AG10803 (cell line): ENCODE data around the gene B4GALT3.

Experiments
- DNase-seq: peaks from one replicate; pipeline ENCODE4 v3.0.0; 2010; ENCODE audit warnings: low read depth
- H3K4me3 ChIP-seq: 2 replicates; pipeline ENCODE4 v1.5.1; 2011; ENCODE audit warnings: mild to moderate bottlenecking, low read length, control low read depth
- TF ChIP-seq, protein P1 (sequence below): conservative IDR thresholded peaks from 2 replicates; pipeline ENCODE4 v1.5.1; 2011; ENCODE audit warnings: mild to moderate bottlenecking, low read length, control low read depth, inconsistent platforms

Gene B4GALT3

DNA sequence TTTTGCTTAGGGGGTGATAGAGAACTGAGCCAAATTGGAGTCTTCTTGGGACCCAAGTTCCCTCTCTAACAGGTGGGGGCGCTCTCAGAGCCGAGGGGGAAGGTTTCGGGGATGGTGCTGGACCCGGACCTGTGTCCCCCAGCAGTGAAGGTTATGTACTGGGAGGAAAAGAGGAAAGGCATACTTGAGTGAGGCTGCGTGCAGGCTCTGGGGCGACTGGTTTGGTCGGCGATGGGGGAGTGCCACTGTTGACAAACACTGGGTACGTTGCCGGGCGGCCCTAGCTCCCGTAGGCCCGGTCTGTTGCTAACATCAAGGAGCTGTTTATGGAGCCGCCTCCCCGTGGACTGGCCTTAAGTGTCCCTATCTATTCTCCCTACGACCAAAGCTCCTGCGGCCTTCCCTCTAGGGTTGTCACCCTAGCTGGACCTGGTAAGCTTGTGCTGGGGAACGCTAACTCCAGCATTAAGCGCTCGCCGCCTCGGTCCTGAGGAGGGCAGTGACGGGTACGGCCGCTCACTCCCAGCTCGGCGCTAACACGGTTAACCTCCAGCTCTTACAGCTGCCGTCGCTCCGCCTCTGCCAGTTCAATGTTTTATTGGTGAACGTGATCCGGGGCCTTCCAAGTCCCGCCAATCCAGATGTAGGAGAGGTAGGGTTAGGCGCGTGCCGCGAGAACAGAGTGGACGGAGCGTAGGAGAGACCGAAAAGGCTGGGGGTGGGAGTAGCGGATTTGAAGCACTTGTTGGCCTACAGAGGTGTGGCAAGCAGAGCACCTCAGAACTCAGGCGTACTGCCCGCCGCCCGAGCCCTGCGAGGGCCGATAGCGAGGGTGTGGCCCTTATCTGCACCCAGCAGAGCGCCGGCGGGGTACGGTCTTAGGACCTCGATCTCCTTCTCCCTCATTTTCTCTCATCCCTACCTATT, 11.3 kb downstream of the B4GALT3 start, which contains the start of gene PPOX:
TSS of gene PPOX (plus strand) at position 685 of the 927 bp plus-strand sequence. CDS start 422 bp downstream, outside the sequence.
- TF ChIP-seq, protein P1, sequence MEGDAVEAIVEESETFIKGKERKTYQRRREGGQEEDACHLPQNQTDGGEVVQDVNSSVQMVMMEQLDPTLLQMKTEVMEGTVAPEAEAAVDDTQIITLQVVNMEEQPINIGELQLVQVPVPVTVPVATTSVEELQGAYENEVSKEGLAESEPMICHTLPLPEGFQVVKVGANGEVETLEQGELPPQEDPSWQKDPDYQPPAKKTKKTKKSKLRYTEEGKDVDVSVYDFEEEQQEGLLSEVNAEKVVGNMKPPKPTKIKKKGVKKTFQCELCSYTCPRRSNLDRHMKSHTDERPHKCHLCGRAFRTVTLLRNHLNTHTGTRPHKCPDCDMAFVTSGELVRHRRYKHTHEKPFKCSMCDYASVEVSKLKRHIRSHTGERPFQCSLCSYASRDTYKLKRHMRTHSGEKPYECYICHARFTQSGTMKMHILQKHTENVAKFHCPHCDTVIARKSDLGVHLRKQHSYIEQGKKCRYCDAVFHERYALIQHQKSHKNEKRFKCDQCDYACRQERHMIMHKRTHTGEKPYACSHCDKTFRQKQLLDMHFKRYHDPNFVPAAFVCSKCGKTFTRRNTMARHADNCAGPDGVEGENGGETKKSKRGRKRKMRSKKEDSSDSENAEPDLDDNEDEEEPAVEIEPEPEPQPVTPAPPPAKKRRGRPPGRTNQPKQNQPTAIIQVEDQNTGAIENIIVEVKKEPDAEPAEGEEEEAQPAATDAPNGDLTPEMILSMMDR = peak; percentile 59
- peak within 1 kb of the TSS; percentile 92 for H3K4me3 ChIP-seq
- DNase-seq = peak; percentile 98

DNA sequence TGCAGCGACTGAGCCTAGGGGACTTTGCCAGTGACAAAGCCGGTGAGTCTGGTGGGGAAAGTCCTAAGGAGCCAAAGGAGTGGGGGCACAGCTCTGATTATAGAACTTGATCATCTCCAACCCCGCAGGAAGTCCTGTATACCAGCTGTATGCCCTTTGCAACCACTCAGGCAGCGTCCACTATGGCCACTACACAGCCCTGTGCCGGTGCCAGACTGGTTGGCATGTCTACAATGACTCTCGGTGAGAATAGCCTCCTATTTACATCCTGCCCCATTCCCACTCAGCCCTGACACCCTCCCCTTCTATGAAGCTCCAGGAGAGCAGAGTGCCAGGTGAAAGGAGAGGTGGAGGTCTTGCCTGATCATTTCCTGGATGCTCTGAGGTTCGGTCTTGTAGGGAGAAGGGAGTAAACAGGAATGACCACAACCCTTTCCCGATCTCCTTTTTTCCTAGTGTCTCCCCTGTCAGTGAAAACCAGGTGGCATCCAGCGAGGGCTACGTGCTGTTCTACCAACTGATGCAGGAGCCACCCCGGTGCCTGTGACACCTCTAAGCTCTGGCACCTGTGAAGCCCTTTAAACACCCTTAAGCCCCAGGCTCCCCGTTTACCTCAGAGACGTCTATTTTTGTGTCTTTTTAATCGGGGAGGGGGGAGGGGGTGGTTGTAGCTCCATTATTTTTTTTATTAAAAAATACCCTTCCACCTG, 12.3 kb downstream of the B4GALT3 start:
- TF ChIP-seq, protein P1 = no peak
- DNase-seq = no peak
- H3K4me3 ChIP-seq = peak overlapping the region; percentile 92

- H3K4me3 ChIP-seq = no peak overlapping the region
- no peak for DNase-seq
- TF ChIP-seq, protein P1 = no peak
Measured at GRCh38 chr1:161163793-161164192, 13.5 kb downstream of the B4GALT3 start.

DNA sequence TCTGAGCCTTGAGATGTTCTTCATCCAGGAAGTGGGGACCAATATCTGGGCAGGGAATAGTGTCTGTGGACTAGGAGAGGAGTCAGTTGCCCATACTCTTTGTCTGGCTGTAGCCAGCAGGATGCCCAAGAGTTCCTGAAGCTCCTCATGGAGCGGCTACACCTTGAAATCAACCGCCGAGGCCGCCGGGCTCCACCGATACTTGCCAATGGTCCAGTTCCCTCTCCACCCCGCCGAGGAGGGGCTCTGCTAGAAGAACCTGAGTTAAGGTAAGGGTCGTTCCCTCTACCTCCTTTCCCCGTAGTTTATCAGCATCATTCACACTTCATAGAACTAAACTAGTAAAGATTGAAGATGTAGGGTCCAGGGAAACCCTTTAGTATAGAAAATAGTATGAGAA, 14.5 kb downstream of the B4GALT3 start:
- TF ChIP-seq, protein P1 = no peak
- no peak overlapping the region for H3K4me3 ChIP-seq
- no peak for DNase-seq

GRCh38 chr1:161162052-161162451, 15.3 kb downstream of the B4GALT3 start:
- no peak overlapping the region for H3K4me3 ChIP-seq
- no peak for DNase-seq
- TF ChIP-seq, protein P1 = no peak

DNA sequence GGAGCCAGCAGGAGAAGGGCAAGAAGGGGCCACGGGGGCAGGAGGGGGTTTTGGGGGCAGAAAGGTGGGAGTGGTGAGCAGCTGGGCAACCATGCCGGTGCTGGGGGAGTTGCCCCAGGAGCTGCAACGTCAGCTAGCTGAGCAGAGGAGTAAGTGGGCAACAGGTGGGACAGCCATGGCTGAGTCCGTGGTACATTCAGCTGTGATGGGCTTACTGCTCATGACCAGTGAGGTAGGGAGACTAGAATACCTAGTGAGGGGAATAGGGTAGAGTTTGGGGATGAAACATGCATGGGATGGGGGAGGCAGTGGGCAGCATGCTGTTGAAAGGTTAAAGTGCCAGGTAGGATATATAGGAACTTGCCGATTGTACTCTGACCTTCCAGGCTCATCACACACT, 15.7 kb downstream of the B4GALT3 start:
- no peak for DNase-seq
- no peak overlapping the region for H3K4me3 ChIP-seq
- TF ChIP-seq, protein P1 = no peak
